ENCODE measurements around the gene PPP6C. TPM values are rescaled to one million over a fixed set of nuclear protein-coding genes. Genes with fewer than 3 reads are reported as not detected.
"Not testable (repeated sequence)": the region's sequence is repeated elsewhere in the genome, so short reads cannot be mapped to it uniquely, and the experiment has no call there.

The PPP6C gene
- total RNA-seq, 1 experiment from 2014 or later, result 22.7 TPM

DNA sequence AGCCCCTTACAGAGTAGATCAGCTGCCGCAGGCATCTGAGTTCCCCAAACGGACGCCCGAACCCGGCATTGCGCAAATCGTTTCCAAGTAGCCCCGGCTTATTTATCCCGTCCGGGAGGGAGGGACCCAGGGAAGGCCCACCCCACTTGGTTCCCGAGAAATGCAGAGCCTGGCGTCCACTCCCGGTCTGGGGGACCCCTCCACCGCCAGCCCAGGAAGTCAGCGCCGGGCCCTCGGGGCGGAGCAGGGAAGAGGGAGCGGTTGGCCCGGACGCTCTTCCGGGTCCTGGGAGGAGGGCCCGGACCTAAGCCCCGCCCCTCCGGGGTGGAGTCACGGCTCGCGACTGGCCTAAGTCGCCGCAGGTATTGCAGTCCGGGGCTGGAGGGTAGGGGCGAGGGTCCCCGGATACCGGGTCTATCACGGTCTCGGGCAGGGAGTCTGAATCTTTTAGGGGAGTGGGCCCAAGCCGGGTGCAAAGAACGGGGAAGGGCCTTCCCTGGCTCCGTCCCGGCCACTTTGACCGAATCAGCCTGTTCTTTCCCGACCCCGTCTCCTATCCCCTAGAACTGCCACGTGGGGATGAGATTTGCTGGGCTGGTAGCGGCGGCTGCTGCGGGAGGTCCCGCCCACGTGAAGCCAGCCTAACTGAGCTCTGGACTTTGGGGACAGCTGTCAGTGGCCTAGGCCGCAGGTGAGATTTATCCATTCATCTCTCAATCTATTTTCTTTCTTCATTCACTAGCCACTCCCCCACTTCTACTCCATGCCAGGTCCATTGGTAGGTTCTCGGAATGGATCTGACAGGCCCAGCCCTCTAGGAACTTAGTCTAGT lies 10.8 kb upstream of the PPP6C start, which contains the start of gene RABEPK:
TSS of gene RABEPK (plus strand) at position 327 of the 832 bp plus-strand sequence. CDS start 2,472 bp downstream, outside the sequence.
- Mint-ChIP-seq H3K36me3 (ENCODE audit: insufficient read depth, unreplicated experiment) (peaks cover 16% of the 10 kb centered on the region), H3K9me3 (ENCODE audit: low read depth, unreplicated experiment) (no peaks in the 10 kb centered on the region), H3K27ac (ENCODE audit: unreplicated experiment) (peak within 1 kb of the TSS; percentile 64), H3K4me1 (ENCODE audit: low read depth, unreplicated experiment) (peaks cover 8% of the 10 kb centered on the region), H3K4me3 (ENCODE audit: low read depth, unreplicated experiment) (peak within 1 kb of the TSS; percentile 76), H3K27me3 (ENCODE audit: unreplicated experiment) (no peaks in the 10 kb centered on the region)
- TF ChIP-seq, protein P1, sequence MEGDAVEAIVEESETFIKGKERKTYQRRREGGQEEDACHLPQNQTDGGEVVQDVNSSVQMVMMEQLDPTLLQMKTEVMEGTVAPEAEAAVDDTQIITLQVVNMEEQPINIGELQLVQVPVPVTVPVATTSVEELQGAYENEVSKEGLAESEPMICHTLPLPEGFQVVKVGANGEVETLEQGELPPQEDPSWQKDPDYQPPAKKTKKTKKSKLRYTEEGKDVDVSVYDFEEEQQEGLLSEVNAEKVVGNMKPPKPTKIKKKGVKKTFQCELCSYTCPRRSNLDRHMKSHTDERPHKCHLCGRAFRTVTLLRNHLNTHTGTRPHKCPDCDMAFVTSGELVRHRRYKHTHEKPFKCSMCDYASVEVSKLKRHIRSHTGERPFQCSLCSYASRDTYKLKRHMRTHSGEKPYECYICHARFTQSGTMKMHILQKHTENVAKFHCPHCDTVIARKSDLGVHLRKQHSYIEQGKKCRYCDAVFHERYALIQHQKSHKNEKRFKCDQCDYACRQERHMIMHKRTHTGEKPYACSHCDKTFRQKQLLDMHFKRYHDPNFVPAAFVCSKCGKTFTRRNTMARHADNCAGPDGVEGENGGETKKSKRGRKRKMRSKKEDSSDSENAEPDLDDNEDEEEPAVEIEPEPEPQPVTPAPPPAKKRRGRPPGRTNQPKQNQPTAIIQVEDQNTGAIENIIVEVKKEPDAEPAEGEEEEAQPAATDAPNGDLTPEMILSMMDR (IDR thresholded peaks at IDR 0.05; ENCODE audit: unreplicated experiment), result no peak
- intact Hi-C loops (cut with micrococcal nuclease; ENCODE audit: unreplicated experiment), result no loop called here
- CTCF ChIA-PET, result no interaction called here
- BruUV-seq (replicated peaks), result TSS peak; percentile 71
- DNase-seq, result peak; percentile 94

DNA sequence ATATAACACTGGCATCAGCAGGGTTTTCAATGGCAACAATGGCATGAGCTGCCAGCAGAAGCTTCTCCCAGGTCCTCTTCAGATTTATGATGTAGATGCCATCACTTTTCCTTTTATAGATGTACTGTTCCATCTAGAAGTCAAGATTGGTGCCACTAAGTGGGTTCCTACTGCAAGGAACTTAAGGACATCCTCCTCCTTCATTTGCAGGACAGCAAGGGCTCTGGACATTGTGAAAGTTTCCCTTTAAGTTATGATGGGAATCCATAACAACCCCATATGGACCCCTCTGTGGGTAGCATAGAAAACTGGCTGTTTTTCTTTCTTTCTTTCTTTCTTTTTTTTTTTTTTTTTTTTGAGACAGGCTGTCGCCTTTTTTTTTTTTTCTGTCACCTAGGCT lies 6.0 kb upstream of the PPP6C start:
- H3K9me3 Mint-ChIP-seq (ENCODE audit: low read depth, unreplicated experiment); H3K27me3 Mint-ChIP-seq (ENCODE audit: unreplicated experiment); CTCF ChIA-PET; BruUV-seq (replicated peaks); DNase-seq; H3K4me3 Mint-ChIP-seq (ENCODE audit: low read depth, unreplicated experiment); intact Hi-C loops (cut with micrococcal nuclease; ENCODE audit: unreplicated experiment); H3K4me1 Mint-ChIP-seq (ENCODE audit: low read depth, unreplicated experiment); H3K27ac Mint-ChIP-seq (ENCODE audit: unreplicated experiment): not testable (repeated sequence)
- H3K36me3 Mint-ChIP-seq (ENCODE audit: insufficient read depth, unreplicated experiment), result peaks cover 10% of the 10 kb centered on the region

DNA sequence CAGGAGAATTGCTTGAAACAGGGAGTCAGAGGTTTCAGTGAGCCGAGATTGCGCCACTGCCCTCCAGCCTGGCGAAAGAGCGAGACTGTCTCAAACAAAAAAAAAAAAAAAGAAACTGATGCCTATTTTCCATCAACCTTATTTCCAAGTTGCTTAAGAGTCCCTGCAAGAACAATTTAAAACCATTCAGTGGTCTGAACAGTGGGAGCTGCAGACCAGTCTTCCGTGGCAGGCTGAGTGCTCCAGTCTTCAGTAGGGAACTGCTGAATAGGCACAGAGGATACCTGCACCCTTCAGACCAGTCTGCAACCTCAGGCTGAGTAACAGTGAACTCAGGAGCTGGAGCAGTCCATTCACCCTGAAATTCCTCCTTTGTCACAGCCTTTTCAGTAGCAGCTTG lies 4.9 kb upstream of the PPP6C start:
- CTCF ChIA-PET, result interaction anchor here (0.6 to 0.7 kb wide), 2 partner anchors 32 to 435 kb away, joined by 3 to 4 read pairs; no protein-coding TSS in a partner anchor
- BruUV-seq (replicated peaks); H3K27me3 Mint-ChIP-seq (ENCODE audit: unreplicated experiment); H3K4me3 Mint-ChIP-seq (ENCODE audit: low read depth, unreplicated experiment); H3K27ac Mint-ChIP-seq (ENCODE audit: unreplicated experiment); intact Hi-C loops (cut with micrococcal nuclease; ENCODE audit: unreplicated experiment); DNase-seq; H3K9me3 Mint-ChIP-seq (ENCODE audit: low read depth, unreplicated experiment); H3K36me3 Mint-ChIP-seq (ENCODE audit: insufficient read depth, unreplicated experiment); H3K4me1 Mint-ChIP-seq (ENCODE audit: low read depth, unreplicated experiment): not testable (repeated sequence)

DNA sequence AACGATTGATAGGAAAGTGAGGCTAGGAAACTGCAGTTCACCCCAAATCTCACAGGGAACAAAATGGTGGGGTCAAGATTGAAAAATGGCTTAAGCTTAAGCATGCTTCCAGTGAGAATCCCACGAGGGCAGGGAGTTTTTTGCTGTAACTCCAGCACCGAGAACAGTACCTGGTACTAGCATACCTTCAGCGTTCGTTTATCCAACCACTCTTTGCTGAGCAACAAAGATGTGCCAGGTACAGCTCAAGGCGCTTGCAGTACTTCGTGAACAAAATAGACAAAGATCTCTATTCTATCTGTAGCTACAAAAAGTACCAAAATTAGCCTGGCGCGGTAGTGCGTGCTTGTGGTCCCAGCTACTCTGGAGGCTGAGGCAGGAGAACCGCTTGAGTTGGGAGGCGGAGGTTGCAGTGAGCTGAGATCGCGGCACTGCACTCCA lies 778 bp upstream of the PPP6C start:
- H3K4me1 Mint-ChIP-seq (ENCODE audit: low read depth, unreplicated experiment), result no peaks in the 10 kb centered on the region
- intact Hi-C loops (cut with micrococcal nuclease; ENCODE audit: unreplicated experiment), result no loop called here
- H3K27ac Mint-ChIP-seq (ENCODE audit: unreplicated experiment), result peak overlapping the region; percentile 54
- TF ChIP-seq, protein P1 (IDR thresholded peaks at IDR 0.05; ENCODE audit: unreplicated experiment), result no peak
- no peaks in the 10 kb centered on the region for H3K9me3 Mint-ChIP-seq (ENCODE audit: low read depth, unreplicated experiment)
- no peak for DNase-seq
- peaks cover 24% of the 10 kb centered on the region for H3K36me3 Mint-ChIP-seq (ENCODE audit: insufficient read depth, unreplicated experiment)
- no peaks in the 10 kb centered on the region for H3K27me3 Mint-ChIP-seq (ENCODE audit: unreplicated experiment)
- CTCF ChIA-PET, result no interaction called here
- BruUV-seq (replicated peaks), result no TSS peak
- peak overlapping the region; percentile 80 for H3K4me3 Mint-ChIP-seq (ENCODE audit: low read depth, unreplicated experiment)

DNA sequence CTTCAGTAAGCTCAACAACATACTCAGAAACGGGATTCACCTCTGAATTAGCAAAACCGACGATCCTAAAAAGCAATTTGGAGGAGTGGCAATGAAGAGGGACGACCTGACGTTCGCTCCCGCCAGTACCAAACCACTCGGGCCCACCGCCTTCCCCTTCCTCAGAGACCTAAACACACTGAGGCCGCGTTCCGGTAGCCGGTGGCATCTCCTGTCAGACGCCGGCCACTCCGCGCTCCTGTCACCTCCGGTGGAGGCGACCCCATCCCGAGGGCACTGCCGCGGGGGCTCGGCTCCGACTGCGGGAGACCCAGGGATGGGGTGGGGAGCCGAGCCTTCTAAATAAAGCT lies 617 bp downstream of the PPP6C start:
- Mint-ChIP-seq H3K27ac (ENCODE audit: unreplicated experiment) (no peak overlapping the region), H3K36me3 (ENCODE audit: insufficient read depth, unreplicated experiment) (peaks cover 24% of the 10 kb centered on the region), H3K4me1 (ENCODE audit: low read depth, unreplicated experiment) (peaks cover under 1% of the 10 kb centered on the region), H3K9me3 (ENCODE audit: low read depth, unreplicated experiment) (no peaks in the 10 kb centered on the region), H3K27me3 (ENCODE audit: unreplicated experiment) (no peaks in the 10 kb centered on the region), H3K4me3 (ENCODE audit: low read depth, unreplicated experiment) (peak overlapping the region; percentile 80)
- intact Hi-C loops (cut with micrococcal nuclease; ENCODE audit: unreplicated experiment), result no loop called here
- peak; percentile 13 for DNase-seq
- CTCF ChIA-PET, result no interaction called here
- TF ChIP-seq, protein P1 (IDR thresholded peaks at IDR 0.05; ENCODE audit: unreplicated experiment), result no peak
- no TSS peak for BruUV-seq (replicated peaks)

Measured in Calu3 (cell line).